Measurements from ENCODE around the gene DOCK6.
A peak's percentile ranks its signal among the peaks of the same experiment; 100 is the strongest.

DOCK6 gene

GRCh38 chr19:11205939-11206570, 56.3 kb downstream of the DOCK6 start:
- TF ChIP-seq ZNF274 (IDR thresholded peaks at IDR 0.05; ENCODE audit: low read depth, low read length) = no peak
- H3K4me3 ChIP-seq (ENCODE audit: low read length) = no peak overlapping the region

- H3K4me3 ChIP-seq (ENCODE audit: low read length) = no peak overlapping the region
- TF ChIP-seq ZNF274 (IDR thresholded peaks at IDR 0.05; ENCODE audit: low read depth, low read length) = no peak
These were observed 57.4 kb downstream of the DOCK6 start for GRCh38 chr19:11204943-11205349.

- no peak overlapping the region for H3K4me3 ChIP-seq (ENCODE audit: low read length)
- TF ChIP-seq ZNF274 (IDR thresholded peaks at IDR 0.05; ENCODE audit: low read depth, low read length) = no peak
These were observed 58.2 kb downstream of the DOCK6 start for GRCh38 chr19:11204076-11204602.

GRCh38 chr19:11203194-11204075, 58.9 kb downstream of the DOCK6 start:
- no peak for TF ChIP-seq ZNF274 (IDR thresholded peaks at IDR 0.05; ENCODE audit: low read depth, low read length)
- H3K4me3 ChIP-seq (ENCODE audit: low read length) = no peak overlapping the region

- no peak for TF ChIP-seq ZNF274 (IDR thresholded peaks at IDR 0.05; ENCODE audit: low read depth, low read length)
- no peak overlapping the region for H3K4me3 ChIP-seq (ENCODE audit: low read length)
These were observed 59.7 kb downstream of the DOCK6 start for GRCh38 chr19:11202488-11203193.

GRCh38 chr19:11201791-11202190, 60.5 kb downstream of the DOCK6 start:
- no peak overlapping the region for H3K4me3 ChIP-seq (ENCODE audit: low read length)
- no peak for TF ChIP-seq ZNF274 (IDR thresholded peaks at IDR 0.05; ENCODE audit: low read depth, low read length)

- H3K4me3 ChIP-seq (ENCODE audit: low read length) = no peak overlapping the region
- no peak for TF ChIP-seq ZNF274 (IDR thresholded peaks at IDR 0.05; ENCODE audit: low read depth, low read length)
These were observed 61.4 kb downstream of the DOCK6 start for GRCh38 chr19:11200931-11201330.

- no peak overlapping the region for H3K4me3 ChIP-seq (ENCODE audit: low read length)
- TF ChIP-seq ZNF274 (IDR thresholded peaks at IDR 0.05; ENCODE audit: low read depth, low read length) = no peak
These were observed 62.2 kb downstream of the DOCK6 start for GRCh38 chr19:11200015-11200574.

- no peak overlapping the region for H3K4me3 ChIP-seq (ENCODE audit: low read length)
- TF ChIP-seq ZNF274 (IDR thresholded peaks at IDR 0.05; ENCODE audit: low read depth, low read length) = no peak
These were observed 62.8 kb downstream of the DOCK6 start for GRCh38 chr19:11199517-11199916.

- no peak for TF ChIP-seq ZNF274 (IDR thresholded peaks at IDR 0.05; ENCODE audit: low read depth, low read length)
- H3K4me3 ChIP-seq (ENCODE audit: low read length) = no peak overlapping the region
These were observed 63.4 kb downstream of the DOCK6 start for GRCh38 chr19:11198769-11199424.

GRCh38 chr19:11198175-11198534, 64.2 kb downstream of the DOCK6 start:
- H3K4me3 ChIP-seq (ENCODE audit: low read length) = peak overlapping the region; percentile 60; the same call in 1 of the 2 replicates
- no peak for TF ChIP-seq ZNF274 (IDR thresholded peaks at IDR 0.05; ENCODE audit: low read depth, low read length)

GRCh38 chr19:11197291-11198174, 64.8 kb downstream of the DOCK6 start, which contains the start of gene KANK2:
TSS of gene KANK2 (minus strand) at chr19:11197545. CDS start at chr19:11194511, 3,034 bp downstream.
- no peak for TF ChIP-seq ZNF274 (IDR thresholded peaks at IDR 0.05; ENCODE audit: low read depth, low read length)
- H3K4me3 ChIP-seq (ENCODE audit: low read length) = peak within 1 kb of the TSS; percentile 67

Measured in GM08714 (cell line).